ENCODE measurements around the gene LRP8. TPM values are rescaled to one million over a fixed set of nuclear protein-coding genes. Genes with fewer than 3 reads are reported as not detected.
A peak's percentile ranks its signal among the peaks of the same experiment; 100 is the strongest.

The LRP8 gene
- total RNA-seq, 2 donors from 2014 or later = 5.7 to 7.2 TPM

- DNase-seq (ENCODE audit: low spot score) = peak; percentile 58
- intact Hi-C loops (cut with DNase I) = no loop called here
These were observed 15.0 kb upstream of the LRP8 start for GRCh38 chr1:53342735-53343470.

- intact Hi-C loops (cut with DNase I) = no loop called here
- peak; percentile 65 for DNase-seq (ENCODE audit: low spot score)
These were observed 14.3 kb upstream of the LRP8 start for GRCh38 chr1:53341961-53342707.

- intact Hi-C loops (cut with DNase I) = no loop called here
- peak; percentile 56 for DNase-seq (ENCODE audit: low spot score)
These were observed 13.6 kb upstream of the LRP8 start for GRCh38 chr1:53341521-53341895.

GRCh38 chr1:53340660-53341520, 13.0 kb upstream of the LRP8 start:
- intact Hi-C loops (cut with DNase I) = no loop called here
- DNase-seq (ENCODE audit: low spot score) = peak; percentile 76

GRCh38 chr1:53339736-53340635, 12.1 kb upstream of the LRP8 start:
- peak; percentile 59 for DNase-seq (ENCODE audit: low spot score)
- intact Hi-C loops (cut with DNase I) = no loop called here

GRCh38 chr1:53338423-53338822, 10.6 kb upstream of the LRP8 start:
- intact Hi-C loops (cut with DNase I) = no loop called here
- DNase-seq (ENCODE audit: low spot score) = no peak

GRCh38 chr1:53337499-53337898, 9.6 kb upstream of the LRP8 start:
- intact Hi-C loops (cut with DNase I) = no loop called here
- DNase-seq (ENCODE audit: low spot score) = peak; percentile 14

GRCh38 chr1:53336146-53336545, 8.3 kb upstream of the LRP8 start:
- DNase-seq (ENCODE audit: low spot score) = peak; percentile 12
- intact Hi-C loops (cut with DNase I) = no loop called here

- DNase-seq (ENCODE audit: low spot score) = no peak
- intact Hi-C loops (cut with DNase I) = no loop called here
These were observed 7.8 kb upstream of the LRP8 start for GRCh38 chr1:53335661-53336060.

- intact Hi-C loops (cut with DNase I) = no loop called here
- peak; percentile 19 for DNase-seq (ENCODE audit: low spot score)
These were observed 6.9 kb upstream of the LRP8 start for GRCh38 chr1:53334781-53335180.

GRCh38 chr1:53334312-53334711, 6.4 kb upstream of the LRP8 start:
- peak; percentile 18 for DNase-seq (ENCODE audit: low spot score)

GRCh38 chr1:53332833-53333232, 5.0 kb upstream of the LRP8 start:
- intact Hi-C loops (cut with DNase I) = no loop called here
- peak; percentile 25 for DNase-seq (ENCODE audit: low spot score)

More at GRCh38 chr1:53334312-53334711, 6.4 kb upstream of the LRP8 start:
- intact Hi-C loops (cut with DNase I) = no loop called here

- peak; percentile 41 for DNase-seq (ENCODE audit: low spot score)
- intact Hi-C loops (cut with DNase I) = no loop called here
These were observed 4.3 kb upstream of the LRP8 start for GRCh38 chr1:53332186-53332564.

- DNase-seq (ENCODE audit: low spot score) = peak; percentile 34
These were observed 3.7 kb upstream of the LRP8 start for GRCh38 chr1:53331446-53332185.

GRCh38 chr1:53330819-53331218, 2.9 kb upstream of the LRP8 start:
- intact Hi-C loops (cut with DNase I) = no loop called here
- peak; percentile 78 for DNase-seq (ENCODE audit: low spot score)

More at GRCh38 chr1:53331446-53332185, 3.7 kb upstream of the LRP8 start:
- intact Hi-C loops (cut with DNase I) = no loop called here

GRCh38 chr1:53328541-53329499, 950 bp upstream of the LRP8 start:
- intact Hi-C loops (cut with DNase I) = no loop called here
- peak; percentile 76 for DNase-seq (ENCODE audit: low spot score)
